OCI-LY3 (cell line): ENCODE measurements around the gene CHN2.

Experiments used
- H2AFZ ChIP-seq: fragments of 200-600, 300-600 bp; shearing (Covaris generic); 2 replicates; pipeline ENCODE4 v1.6.0; 2014; ENCODE audit warnings: antibody characterized with exemption, low read depth, low read length
- H3K27ac ChIP-seq: fragments of 200-600, 300-600 bp; sonication (generic); 2 replicates; pipeline ENCODE4 v1.5.1; 2014; ENCODE audit warnings: mild to moderate bottlenecking, low read length, moderate library complexity, mixed read lengths
- H3K27me3 ChIP-seq: fragments of 200-600, 300-600 bp; sonication (generic); 2 replicates; pipeline ENCODE4 v1.6.1; 2014; ENCODE audit warnings: low read depth, low read length, mixed read lengths
- H3K36me3 ChIP-seq: fragments of 200-600, 300-600 bp; sonication (generic); replicated peaks from 2 replicates; pipeline ENCODE3; 2014; ENCODE audit warnings: low read depth, low read length, mixed read lengths
- H3K4me1 ChIP-seq: fragments of 300-600, 200-600 bp; sonication (generic); 2 replicates; pipeline ENCODE4 v1.6.1; 2014; ENCODE audit warnings: low read length, mixed read lengths
- H3K4me2 ChIP-seq: fragments of 200-600, 300-600 bp; sonication (generic); 2 replicates; pipeline ENCODE4 v1.6.1; 2014; ENCODE audit warnings: low read length, mixed read lengths
- H3K4me3 ChIP-seq: fragments of 300-600, 200-600 bp; sonication (generic); 2 replicates; pipeline ENCODE4 v1.5.1; 2014; ENCODE audit warnings: antibody characterized with exemption, mild to moderate bottlenecking, low read length, moderate library complexity
- H3K79me2 ChIP-seq: fragments of 300-600, 200-600 bp; shearing (Covaris generic); 2 replicates; pipeline ENCODE4 v1.6.1; 2014; ENCODE audit warnings: mild to moderate bottlenecking, low read length, mixed read lengths
- H3K9ac ChIP-seq: fragments of 300-600, 200-600 bp; shearing (Covaris generic); 2 replicates; pipeline ENCODE4 v1.6.0; 2014; ENCODE audit warnings: mild to moderate bottlenecking, low read length, moderate library complexity
- H3K9me3 ChIP-seq: fragments of 200-600, 300-600 bp; shearing (Covaris generic); 2 replicates; pipeline ENCODE4 v1.6.1; 2014; ENCODE audit warnings: low read length, mixed read lengths; ENCODE audit not compliant: insufficient read depth
- H4K20me1 ChIP-seq: fragments of 200-600, 300-600 bp; sonication (generic); 2 replicates; pipeline ENCODE4 v1.6.1; 2016; ENCODE audit warnings: low read length, mixed read lengths; ENCODE audit not compliant: insufficient read depth
- CTCF ChIP-seq: fragments of 200-600, 300-600 bp; sonication (generic); IDR thresholded peaks from 2 replicates; pipeline ENCODE4 v1.5.1; 2014; ENCODE audit warnings: antibody characterized with exemption, low read length, low read depth
- EZH2phosphoT487 ChIP-seq: fragments of 200-600 bp; shearing (Covaris generic); IDR thresholded peaks from 2 replicates; pipeline ENCODE4 v1.6.1; 2018; ENCODE audit warnings: antibody characterized with exemption, mixed run types, low read depth

Gene CHN2

GRCh38 chr7:29184599-29184998 is 10.0 kb upstream of the CHN2 start:
- Histone ChIP-seq H3K9me3 (no peaks in the 10 kb centered on the region), H4K20me1 (no peaks in the 10 kb centered on the region), H3K9ac (no peak overlapping the region), H3K36me3 (no peaks in the 10 kb centered on the region), H3K27ac (no peak overlapping the region), H3K79me2 (no peaks in the 10 kb centered on the region), H3K27me3 (no peaks in the 10 kb centered on the region), H3K4me1 (no peaks in the 10 kb centered on the region), H3K4me3 (no peak overlapping the region), H3K4me2 (no peak overlapping the region), H2AFZ (no peak overlapping the region)
- TF ChIP-seq EZH2phosphoT487 (no peak), CTCF (no peak)

GRCh38 chr7:29185613-29186012 is 9.0 kb upstream of the CHN2 start:
- TF ChIP-seq EZH2phosphoT487: no peak
- no peak for TF ChIP-seq CTCF
- Histone ChIP-seq H3K4me2 (no peak overlapping the region), H3K79me2 (no peaks in the 10 kb centered on the region), H4K20me1 (no peaks in the 10 kb centered on the region), H3K4me1 (no peaks in the 10 kb centered on the region), H3K4me3 (no peak overlapping the region), H3K27ac (no peak overlapping the region), H3K9me3 (no peaks in the 10 kb centered on the region), H2AFZ (no peak overlapping the region), H3K36me3 (no peaks in the 10 kb centered on the region), H3K27me3 (no peaks in the 10 kb centered on the region), H3K9ac (no peak overlapping the region)

GRCh38 chr7:29189743-29190201 is 4.8 kb upstream of the CHN2 start:
- no peaks in the 10 kb centered on the region for H3K9me3 ChIP-seq
- TF ChIP-seq EZH2phosphoT487 (no peak), CTCF (peak; percentile 69)
- no peaks in the 10 kb centered on the region for H3K4me1 ChIP-seq
- H3K36me3 ChIP-seq: no peaks in the 10 kb centered on the region
- no peak overlapping the region for H2AFZ ChIP-seq
- H3K4me3 ChIP-seq: no peak overlapping the region
- H3K9ac ChIP-seq: no peak overlapping the region
- no peaks in the 10 kb centered on the region for H3K79me2 ChIP-seq
- H3K27ac ChIP-seq: no peak overlapping the region
- H3K4me2 ChIP-seq: peak overlapping the region; percentile 20
- peaks cover 16% of the 10 kb centered on the region for H3K27me3 ChIP-seq
- H4K20me1 ChIP-seq: no peaks in the 10 kb centered on the region

- no peaks in the 10 kb centered on the region for H3K9me3 ChIP-seq
- TF ChIP-seq CTCF: no peak
- no peak for TF ChIP-seq EZH2phosphoT487
Measured at GRCh38 chr7:29190349-29191045, 4.1 kb upstream of the CHN2 start.

More at GRCh38 chr7:29190349-29191045, 4.1 kb upstream of the CHN2 start:
- Histone ChIP-seq H3K27me3 (peaks cover 23% of the 10 kb centered on the region), H3K27ac (no peak overlapping the region), H2AFZ (no peak overlapping the region), H3K79me2 (no peaks in the 10 kb centered on the region), H3K4me2 (no peak overlapping the region), H4K20me1 (no peaks in the 10 kb centered on the region), H3K4me3 (no peak overlapping the region), H3K4me1 (no peaks in the 10 kb centered on the region), H3K9ac (no peak overlapping the region), H3K36me3 (no peaks in the 10 kb centered on the region)
